Activated CD4-positive, CD25-positive, alpha-beta regulatory T cell treated with anti-CD3 and anti-CD28 coated beads, Interleukin-2, amount 50 U/mL, for 16 hours (primary cell): ENCODE measurements around the gene LRRC40.
"Not testable (repeated sequence)": the region's sequence is repeated elsewhere in the genome, so short reads cannot be mapped to it uniquely, and the experiment has no call there.

Experiments
- DNase-seq: peaks from one replicate; pipeline ENCODE4 v3.0.0-alpha.2; 2020; ENCODE audit warnings: low read depth, low spot score

The LRRC40 gene

DNA sequence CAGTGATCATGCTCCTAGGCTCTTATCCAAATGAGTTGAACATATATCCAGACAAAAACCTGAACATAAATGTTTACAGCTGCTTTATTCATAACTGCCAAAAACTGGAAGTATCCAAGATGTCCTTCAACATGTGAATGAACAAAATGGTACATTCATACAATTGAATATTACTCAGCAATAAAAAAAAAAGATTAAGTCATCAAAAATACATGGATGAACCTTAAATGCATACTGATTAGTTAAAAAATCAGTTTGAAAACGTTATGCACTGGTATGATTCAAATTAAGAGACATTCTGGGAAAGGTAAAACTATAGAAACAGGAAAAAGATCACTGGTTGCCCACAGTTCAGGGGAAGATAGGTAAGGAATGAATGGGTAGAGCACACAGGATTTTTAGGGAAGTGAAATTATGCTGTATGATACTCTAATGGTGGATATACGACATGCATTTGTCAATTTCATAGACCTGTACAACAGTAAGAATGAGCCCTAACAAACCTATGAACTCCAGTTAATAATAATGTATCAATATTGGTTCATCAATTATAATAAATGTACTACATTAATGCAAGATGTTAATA, 3.1 kb downstream of the LRRC40 start:
- DNase-seq = no peak

DNA sequence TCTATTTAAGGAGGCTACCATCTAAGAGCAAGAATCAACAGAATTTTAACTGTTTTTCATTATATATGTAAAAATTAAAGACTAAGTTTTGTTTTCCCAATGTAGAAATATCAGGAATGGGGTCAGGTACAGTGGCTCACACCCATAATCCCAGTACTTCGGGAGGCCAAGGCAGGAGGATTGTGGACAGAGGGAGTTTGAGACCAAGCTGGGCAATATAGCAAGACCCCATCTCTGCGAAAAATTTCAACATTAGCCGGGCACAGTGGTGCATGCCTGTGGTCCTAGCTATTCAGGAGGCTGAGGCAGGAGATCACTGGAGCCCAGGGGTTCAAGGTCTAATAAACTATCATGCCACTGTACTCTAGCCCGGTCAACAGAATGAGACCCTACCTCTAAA, 5.3 kb downstream of the LRRC40 start:
- no peak for DNase-seq

DNA sequence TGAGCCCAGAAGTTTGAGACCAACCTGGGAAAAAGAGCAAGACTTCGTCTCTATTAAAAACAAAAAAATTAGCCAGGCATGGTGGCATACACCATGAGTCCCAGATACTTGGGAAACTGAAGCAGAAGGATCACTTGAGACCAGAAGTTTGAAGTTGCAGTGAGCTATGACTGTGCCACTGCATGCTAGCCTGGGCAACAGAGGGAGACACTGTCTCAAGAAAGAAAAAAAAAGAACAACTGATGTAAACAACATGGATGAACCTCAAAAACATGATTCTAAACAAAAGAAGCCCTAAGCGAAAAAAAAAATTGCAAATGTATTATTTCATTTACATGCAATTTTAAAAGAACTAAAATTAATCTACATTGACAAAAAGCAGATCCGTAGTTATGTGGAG, 9.0 kb downstream of the LRRC40 start:
- no peak for DNase-seq

DNA sequence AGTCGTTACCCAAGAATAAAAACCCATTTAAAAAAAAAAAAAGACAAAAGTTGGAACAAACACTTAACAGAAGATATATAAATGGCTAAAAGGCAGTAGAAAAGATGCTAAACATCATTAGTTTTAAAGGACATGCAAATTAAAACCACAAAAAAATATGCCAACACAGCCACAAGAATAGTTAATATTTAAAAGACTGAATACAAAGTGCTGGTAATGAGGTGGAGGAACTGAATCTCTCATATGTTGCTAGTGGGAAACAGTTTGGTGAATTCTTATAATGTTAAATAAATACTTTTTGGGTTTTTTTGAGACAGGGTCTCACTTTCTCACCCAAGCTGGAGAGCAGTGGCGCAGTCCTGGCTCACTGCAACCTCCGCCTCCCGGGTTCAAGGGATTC, 10.0 kb downstream of the LRRC40 start:
- no peak for DNase-seq

DNA sequence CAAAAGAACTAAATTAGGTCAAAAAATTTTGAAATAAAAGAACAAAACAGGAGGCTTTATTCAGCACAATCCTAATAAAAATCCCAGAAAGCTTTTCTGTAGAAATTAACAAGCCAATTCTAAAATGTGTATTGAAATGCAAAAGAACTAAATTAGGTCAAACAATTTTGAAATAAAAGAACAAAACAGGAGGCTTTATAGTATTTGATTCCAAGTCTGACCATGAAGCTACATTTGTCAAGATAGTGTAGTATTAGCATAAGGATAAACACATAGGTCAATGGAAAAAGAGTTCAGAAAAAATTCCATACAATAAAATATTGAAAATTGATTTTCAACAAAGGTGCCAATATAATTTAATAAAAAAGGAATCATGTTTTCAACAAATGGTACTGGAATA, 10.8 kb downstream of the LRRC40 start:
- DNase-seq = no peak

DNA sequence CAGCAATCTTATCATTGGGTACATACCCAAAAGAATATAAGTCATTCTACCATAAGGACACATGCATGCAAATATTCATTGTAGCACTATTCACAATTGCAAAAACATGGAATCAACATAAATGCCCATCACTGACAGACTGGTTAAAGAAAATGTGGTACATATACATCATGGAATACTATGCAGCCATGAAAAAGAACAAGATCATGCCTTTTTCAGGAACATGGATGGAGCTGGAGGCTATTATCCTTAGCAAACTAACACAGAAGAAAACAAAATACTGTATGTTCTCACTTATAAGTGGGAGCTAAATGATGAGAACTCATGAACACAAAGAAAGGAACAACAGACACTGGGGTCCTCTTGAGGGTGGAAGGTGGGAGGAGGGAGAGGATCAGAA, 12.9 kb downstream of the LRRC40 start:
- DNase-seq = not testable (repeated sequence)

DNA sequence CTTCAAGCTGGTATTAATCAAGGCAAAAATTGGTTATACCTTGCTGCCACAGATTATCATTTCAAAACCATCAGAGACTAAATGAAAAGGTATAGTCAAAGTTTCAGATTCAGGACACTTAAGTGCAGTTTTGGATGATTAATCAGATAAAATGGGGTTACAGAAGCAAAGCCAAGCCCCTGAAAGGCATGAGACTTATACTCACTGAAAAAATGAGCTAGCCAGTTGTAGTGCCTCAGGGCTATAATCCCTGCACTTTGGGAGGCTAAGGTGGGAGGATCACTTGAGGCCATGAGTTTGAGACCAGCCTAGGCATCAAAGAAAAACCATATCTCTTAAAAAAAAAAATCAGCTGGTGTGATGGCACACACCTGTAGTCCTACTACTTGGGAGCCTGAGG, 15.2 kb downstream of the LRRC40 start:
- DNase-seq = no peak

DNA sequence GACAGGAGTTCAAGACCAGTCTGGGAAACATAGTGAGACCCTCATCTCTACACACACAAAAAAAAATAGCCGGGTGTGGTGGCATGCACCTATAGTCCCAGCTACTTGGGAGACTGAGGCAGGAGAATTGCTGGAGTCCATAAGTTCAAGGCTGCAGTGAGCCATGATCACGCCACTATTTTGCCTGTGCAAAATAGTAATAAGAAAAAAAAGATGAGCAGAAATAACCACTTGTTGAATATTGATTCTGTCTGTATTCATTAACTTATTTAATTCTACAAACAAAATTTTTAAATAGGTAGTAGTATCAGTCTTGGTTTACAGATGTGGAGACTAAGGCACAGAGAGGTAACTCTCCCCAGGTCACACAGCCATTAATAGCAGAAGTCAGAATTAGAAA, 16.9 kb downstream of the LRRC40 start:
- DNase-seq = no peak

DNA sequence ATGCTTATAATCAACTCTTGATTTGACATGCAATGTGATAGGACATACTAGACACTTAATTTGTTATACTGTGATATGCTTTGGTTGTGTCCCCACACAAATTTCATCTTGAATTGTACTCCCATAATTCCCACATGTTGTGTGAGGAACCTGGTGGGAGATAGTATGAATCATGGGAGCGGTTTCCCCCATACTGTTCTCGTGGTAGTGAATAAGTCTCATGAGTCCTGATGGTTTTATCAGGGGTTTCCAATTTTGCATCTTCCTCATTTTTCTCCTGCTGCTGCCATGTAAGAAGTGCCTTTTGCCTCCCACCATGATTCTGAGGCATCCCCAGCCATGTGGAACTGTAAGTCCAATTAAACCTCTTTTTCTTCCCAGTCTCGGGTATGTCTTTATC, 20.2 kb downstream of the LRRC40 start:
- DNase-seq = not testable (repeated sequence)

DNA sequence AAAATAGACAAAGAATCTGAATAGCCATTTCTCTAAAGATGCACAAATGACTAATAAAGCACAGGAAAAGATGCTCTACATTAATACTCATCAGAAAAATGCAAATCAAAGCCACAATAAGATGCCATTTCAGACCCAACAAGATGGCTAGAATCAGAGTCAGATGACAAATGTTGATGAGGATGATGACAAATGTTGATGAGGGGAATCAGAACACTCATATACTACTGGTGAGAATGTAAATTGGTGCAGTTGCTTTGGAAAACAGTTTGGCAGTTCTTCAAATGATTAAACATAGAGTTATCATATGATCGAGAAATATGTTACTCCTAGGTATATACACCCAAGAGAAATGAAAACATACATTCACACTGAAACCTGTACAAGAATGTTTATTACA, 33.9 kb downstream of the LRRC40 start:
- no peak for DNase-seq

DNA sequence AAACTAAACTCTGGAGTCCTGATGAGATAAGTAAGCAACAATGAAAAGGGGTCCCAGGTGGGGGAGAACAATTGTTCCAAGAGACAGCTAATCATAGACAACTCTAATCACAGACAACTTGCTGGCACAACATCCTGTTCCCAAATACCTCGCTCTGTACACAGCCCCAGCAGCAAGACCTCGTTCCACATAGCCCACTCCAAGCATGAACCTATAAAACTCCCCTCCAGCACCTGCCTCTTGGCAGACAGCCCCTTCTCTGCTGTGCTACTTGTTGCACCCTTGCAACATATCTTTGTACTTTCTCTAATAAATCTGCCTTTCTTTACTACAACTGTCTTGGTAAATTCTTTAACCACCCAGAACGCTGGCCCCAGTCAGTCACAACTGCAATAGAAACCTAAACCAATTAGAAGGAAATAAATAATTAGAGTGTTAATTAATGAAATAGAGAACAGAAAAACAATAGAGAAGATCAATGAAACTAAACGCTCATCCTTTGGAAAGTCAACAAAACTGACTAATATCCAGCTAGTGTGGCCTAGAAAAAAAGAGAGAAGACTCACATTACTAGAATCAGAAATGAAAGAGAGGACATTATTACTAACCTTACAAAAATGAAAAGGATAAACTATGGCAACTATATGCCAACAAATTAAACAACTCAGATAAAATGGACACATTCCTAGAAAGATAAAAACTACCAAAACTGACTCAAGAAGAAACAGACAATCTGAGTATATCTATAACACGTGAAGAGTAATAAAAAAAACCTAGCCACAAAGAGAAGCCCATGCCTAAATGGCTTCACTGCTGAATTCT, 36.1 kb downstream of the LRRC40 start:
- no peak for DNase-seq

DNA sequence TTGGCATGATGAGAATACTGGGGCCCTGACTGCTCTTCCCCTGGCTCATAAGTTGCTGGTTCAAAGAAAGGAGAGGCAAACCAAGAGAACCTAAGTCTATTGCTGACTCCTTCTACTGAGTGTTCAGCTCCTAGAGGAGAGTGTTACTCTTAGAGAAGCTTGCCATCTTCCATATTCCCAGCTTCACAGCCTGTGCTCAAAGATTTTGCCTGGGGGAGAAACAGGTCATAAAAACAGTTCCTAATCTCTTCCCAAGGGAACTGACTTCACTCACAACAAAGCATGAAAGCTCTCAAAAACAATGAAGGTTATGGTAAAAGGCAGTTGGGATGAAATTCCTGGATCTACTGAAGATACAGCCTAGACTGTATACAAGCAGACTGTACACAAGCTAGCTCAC, 37.1 kb downstream of the LRRC40 start:
- no peak for DNase-seq

DNA sequence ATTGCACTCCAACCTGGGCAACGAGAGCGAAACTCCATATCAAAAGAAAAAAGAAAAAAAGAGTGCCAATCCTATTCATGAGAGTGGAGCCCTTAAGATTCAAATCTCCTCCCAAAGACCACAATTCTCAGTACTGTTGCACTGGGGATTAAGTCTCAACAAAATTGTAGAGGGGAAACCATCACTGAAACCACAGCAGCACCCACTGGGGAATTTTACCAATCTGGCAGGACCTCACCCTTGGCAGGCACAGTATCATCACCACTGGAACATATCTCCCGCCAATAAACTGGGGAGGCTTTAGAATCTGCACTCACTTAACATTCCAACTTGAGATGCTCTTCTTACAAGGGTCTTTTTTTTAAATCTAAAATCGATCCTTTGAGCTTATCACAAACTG, 41.0 kb downstream of the LRRC40 start:
- no peak for DNase-seq

DNA sequence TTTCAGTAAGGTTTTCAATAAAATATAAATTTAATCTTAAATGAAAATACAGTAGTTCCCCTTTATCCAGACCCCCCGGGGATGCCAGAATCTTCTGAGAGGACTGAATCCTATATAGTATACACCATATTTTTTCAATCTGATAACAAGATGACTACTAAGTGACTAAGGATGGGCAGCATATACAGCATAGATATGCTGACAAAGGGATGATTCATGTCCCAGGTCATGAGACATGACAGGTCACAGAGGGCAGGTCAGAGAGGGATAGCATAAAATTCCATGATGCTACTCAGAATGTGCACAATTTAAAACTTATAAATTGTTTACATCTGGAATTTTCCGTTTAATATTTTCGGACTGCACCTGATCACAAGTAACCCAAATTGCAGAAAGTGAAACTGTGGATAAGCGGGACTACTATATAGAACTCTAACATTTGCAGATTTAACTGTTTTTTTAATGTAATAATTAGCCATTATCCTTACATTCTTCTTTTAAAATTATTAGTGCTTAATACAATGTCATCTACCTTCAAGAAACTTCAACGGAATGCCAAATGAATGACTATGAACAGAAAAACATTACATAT, 48.8 kb downstream of the LRRC40 start:
- no peak for DNase-seq

DNA sequence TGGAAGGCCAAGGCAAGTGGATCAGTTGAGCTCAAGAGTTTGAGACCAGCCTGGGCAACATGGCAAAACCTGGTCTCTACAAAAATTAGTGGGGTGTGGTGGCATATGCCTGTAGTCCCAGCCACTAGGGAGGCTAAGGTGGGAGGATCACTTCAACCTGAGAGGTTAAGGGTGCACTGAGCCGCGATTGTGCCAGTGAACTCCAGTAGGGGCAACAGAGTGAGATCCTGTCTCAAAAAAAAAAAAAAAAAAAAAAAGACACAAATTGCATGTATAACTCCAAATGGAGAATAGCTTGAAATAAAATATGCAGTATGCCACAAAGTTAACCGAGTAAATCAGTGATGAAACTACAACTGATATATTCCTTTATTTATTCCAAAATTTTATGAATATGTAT, 51.6 kb downstream of the LRRC40 start:
- DNase-seq = no peak

DNA sequence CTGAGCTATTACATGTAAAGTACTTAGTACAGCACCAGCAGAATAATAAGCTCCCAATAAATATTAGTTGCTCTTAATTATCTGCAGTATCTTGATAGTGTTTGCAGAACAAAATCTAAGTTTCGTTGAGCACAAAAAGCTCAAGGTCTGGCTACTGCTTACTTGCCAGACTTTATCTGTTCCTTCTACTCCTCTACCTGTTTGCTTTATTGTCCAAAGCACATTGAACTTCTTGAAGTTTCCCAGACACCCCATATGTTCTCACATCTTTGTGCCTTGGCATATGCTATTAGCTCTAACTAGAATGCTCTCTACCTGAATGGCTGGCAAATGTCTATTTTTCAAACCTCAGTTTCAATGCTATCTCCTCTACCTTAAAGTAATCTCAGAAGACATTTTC, 54.9 kb downstream of the LRRC40 start:
- no peak for DNase-seq

DNA sequence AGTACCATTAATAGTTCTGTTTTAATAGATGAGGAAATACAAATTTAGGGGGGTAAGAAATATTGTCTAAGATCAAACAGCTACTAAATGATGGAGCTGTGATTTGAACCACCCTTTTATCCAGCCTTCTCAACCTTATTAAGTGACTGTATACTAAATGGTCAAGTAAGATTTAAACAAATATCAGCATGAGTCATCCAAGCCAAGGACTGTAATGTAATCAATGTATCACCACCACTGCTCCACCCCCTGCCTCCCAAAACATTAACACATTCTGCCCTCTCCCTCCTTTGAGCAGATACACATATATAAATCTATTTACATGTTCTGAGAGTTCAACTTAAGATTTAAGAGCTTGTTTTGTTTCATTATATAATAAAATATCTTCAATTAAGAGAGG, 58.9 kb downstream of the LRRC40 start:
- no peak for DNase-seq

DNA sequence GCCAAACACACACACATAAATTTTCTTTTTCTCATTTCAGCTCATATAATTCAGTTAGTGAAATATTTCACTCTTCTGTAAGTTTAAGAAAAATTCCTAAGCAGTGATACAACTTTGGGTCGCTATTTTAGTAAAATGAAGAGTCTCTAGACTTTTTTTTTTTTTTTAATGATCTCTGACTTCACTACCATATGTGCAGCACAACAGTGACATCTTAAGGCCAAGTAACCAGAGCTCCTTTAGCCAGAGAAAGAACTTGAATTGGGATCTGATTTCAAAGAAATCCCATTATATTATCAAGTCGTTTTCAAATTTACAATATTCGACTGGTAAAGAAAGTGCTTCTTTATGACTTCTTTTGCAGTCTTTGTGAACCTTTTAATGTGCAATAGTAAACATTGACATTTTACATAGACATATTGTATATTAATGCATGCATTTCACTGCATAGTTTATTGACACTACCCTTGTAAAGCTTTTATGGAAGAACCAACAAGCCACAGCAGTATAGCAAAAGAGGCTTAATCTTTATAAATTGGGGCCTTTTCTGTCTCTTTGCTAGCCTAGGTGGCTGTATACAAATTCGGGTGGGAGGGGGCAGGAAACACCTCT, 62.2 kb downstream of the LRRC40 start:
- no peak for DNase-seq

DNA sequence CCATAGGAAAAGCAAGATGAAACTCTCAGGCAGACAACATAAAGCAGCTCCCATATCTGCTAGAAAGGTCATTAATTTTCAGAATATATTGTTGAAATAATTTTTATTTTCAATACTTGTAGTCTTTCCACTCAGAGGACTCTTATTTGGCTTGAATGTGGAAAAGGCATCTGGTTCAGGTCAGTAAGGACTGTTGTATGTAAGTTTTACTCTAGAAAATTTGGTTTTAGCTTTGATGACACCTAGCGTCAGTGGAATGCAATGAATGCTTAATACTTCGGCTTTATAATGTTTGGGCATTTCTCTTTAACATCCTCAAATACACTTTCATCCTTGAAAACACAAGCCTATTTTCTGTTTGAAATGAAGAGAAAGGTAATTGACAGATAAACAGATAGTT, 63.3 kb downstream of the LRRC40 start:
- DNase-seq = no peak

DNA sequence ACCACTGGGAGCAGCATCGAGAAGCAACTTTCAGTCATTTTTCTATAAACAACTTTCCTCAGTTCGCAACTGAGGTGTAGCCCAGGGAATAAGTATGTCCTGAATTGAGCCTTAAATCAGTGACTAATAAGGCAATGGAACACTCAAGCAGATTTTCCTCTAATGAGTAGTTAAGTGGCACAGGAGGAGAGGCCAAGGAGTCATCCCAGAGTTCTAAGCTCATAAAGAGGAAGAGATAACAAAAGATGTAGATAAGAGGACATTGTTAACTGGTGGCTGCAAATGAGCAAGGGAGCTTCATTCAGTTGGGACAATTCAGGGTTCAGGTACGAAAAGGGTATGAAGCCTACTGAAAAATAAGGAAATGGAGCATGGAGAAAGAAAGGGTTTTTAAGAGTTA, 64.5 kb downstream of the LRRC40 start:
- DNase-seq = no peak

DNA sequence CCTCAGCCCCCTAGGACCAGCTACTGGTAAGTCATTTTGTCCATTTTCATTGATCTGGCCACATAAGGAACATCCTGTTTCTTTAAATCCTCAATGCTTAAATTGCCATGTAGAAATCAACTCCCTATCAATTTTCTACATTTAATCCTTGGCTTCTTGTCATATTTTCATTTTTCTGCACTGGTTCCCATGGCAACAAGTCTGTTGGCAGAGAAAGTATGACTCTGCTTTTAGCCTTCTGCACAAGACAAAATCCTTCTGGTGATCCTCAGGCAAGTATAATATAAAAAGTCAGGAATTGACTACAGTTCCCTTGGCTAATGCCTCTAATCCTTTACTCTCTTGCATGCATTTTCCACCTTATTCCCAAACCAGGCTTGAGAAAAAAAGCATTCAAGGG, 65.0 kb downstream of the LRRC40 start:
- no peak for DNase-seq

DNA sequence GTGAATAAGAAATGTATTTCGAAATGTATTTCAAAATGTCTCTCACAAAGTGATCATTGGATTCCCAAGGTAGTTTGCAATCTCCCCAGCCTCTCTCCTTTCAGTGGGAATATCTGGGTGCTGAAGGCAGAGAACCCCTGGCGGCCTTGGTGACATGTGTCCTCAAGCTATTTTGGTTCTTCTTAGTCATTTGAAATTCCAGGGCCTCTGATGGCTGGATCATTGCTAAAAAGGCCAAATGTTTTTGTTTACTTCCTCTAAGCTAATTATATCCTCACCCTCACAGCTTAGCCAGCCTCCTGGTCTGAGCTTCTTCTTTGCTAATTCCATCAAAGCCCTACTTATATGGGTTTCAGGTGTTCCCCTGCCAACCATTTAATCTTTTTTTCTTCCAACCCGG, 71.2 kb downstream of the LRRC40 start:
- no peak for DNase-seq

DNA sequence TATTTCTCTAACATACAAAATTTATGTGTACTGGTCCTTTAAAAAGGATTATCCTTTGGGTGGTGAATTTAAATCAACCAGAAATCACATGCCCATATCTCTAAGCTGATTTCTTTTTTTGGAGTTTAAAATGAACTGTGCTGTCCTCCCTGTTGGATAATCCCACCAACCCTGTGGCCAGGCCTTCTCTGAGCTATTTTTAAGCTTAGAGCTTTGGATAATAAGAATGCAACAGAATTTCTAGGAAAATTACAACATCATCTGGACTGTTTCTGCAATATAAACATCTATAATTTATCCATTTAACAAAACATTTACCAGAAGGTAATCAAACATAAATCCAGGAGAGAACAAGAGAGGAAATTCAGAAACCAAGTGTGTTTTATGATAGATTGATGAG, 88.3 kb downstream of the LRRC40 start:
- no peak for DNase-seq
